Vagina (tissue), 2 donors: ENCODE data around the gene IVNS1ABP. TPM values are rescaled to one million over a fixed set of nuclear protein-coding genes. Genes with fewer than 3 reads are reported as not detected.
"Not testable (repeated sequence)": the region's sequence is repeated elsewhere in the genome, so short reads cannot be mapped to it uniquely, and the experiment has no call there.

Source experiments
- DNase-seq, 2 donors: peaks; one replicate each; pipeline ENCODE4 v3.0.0-alpha.2; 2017; ENCODE audit errors: extremely low spot score in 2 of 2
- H3K27ac ChIP-seq: fragments of 200-600 bp; sonication (generic); one replicate; pipeline ENCODE4 v1.5.1; 2019
- H3K27me3 ChIP-seq: fragments of 200-600 bp; sonication (generic); one replicate; pipeline ENCODE4 v1.5.1; 2019
- H3K36me3 ChIP-seq, 2 donors: fragments of 200-600 bp; sonication (generic); one replicate each; pipeline ENCODE4 v1.5.1; 2017 to 2019
- H3K4me1 ChIP-seq: fragments of 200-600 bp; sonication (generic); one replicate; pipeline ENCODE4 v1.5.1; 2019
- H3K4me3 ChIP-seq, 2 donors: fragments of 200-600 bp; sonication (generic); 1 replicate in 1 of 2; 2 replicates in 1 of 2; pipeline ENCODE4 v1.5.1; 2016 to 2019
- H3K9me3 ChIP-seq: fragments of 200-600 bp; sonication (generic); one replicate; pipeline ENCODE4 v1.5.1; 2019
- POLR2A ChIP-seq, 2 donors: fragments of 450-650 bp; IDR thresholded peaks; one replicate each; pipeline ENCODE4 v1.6.1; 2017; ENCODE audit warnings: antibody characterized with exemption in 2 of 2, mild to moderate bottlenecking in 2 of 2, moderate library complexity in 2 of 2
- POLR2AphosphoS5 ChIP-seq, 2 donors: sonication (generic); formaldehyde crosslinking; IDR thresholded peaks; one replicate each; pipeline ENCODE4 v1.9.0; 2017; ENCODE audit warnings: antibody characterized with exemption in 2 of 2, mild to moderate bottlenecking in 2 of 2, low read depth in 1 of 2; ENCODE audit not compliant: insufficient read depth in 1 of 2
- intact Hi-C: fragments of 100-400 bp; cut with DNase I; formaldehyde crosslinking; loops from one replicate; pipeline ENCODE4 v1.15.1; 2023
- total RNA-seq: library from RNA; depleted of rRNA; stranded (reverse); fragments of >200 nt; gene quantifications from one replicate; pipeline ENCODE4 v1.2.3, GENCODE V29; 2016
- TF ChIP-seq, protein P1 (sequence below), 3 experiments: fragments of 450-650 bp in 2 of 3; fragments of 200-600 bp in 1 of 3; sonication (generic) in 1 of 3; IDR thresholded peaks; one replicate each; pipeline ENCODE4 v1.5.1; 2017 to 2019; ENCODE audit warnings: antibody characterized with exemption in 3 of 3, mild to moderate bottlenecking in 2 of 3, moderate library complexity in 2 of 3

IVNS1ABP gene
- total RNA-seq, 1 donor from 2014 or later = 125 TPM

- Histone ChIP-seq H3K9me3 (no peaks in the 10 kb centered on the region), H3K4me1 (peaks cover 7% of the 10 kb centered on the region), H3K27me3 (no peaks in the 10 kb centered on the region), H3K36me3 (no peaks in the 10 kb centered on the region), H3K27ac (no peak overlapping the region), H3K4me3 (no peak overlapping the region)
- TF ChIP-seq, protein P1, sequence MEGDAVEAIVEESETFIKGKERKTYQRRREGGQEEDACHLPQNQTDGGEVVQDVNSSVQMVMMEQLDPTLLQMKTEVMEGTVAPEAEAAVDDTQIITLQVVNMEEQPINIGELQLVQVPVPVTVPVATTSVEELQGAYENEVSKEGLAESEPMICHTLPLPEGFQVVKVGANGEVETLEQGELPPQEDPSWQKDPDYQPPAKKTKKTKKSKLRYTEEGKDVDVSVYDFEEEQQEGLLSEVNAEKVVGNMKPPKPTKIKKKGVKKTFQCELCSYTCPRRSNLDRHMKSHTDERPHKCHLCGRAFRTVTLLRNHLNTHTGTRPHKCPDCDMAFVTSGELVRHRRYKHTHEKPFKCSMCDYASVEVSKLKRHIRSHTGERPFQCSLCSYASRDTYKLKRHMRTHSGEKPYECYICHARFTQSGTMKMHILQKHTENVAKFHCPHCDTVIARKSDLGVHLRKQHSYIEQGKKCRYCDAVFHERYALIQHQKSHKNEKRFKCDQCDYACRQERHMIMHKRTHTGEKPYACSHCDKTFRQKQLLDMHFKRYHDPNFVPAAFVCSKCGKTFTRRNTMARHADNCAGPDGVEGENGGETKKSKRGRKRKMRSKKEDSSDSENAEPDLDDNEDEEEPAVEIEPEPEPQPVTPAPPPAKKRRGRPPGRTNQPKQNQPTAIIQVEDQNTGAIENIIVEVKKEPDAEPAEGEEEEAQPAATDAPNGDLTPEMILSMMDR (IDR thresholded peaks at IDR 0.05) = no peak
- TF ChIP-seq POLR2AphosphoS5 (IDR thresholded peaks at IDR 0.05; ENCODE audit: insufficient read depth in 1 of 2, low read depth in 1 of 2) (no peak), POLR2A (IDR thresholded peaks at IDR 0.05) (no peak)
- no peak for DNase-seq
- intact Hi-C loops = no loop called here
Measured at GRCh38 chr1:185334182-185334581, 17.1 kb upstream of the IVNS1ABP start.

- no peak for DNase-seq
- TF ChIP-seq POLR2AphosphoS5 (IDR thresholded peaks at IDR 0.05; ENCODE audit: insufficient read depth in 1 of 2, low read depth in 1 of 2) (no peak), POLR2A (IDR thresholded peaks at IDR 0.05) (no peak)
- TF ChIP-seq, protein P1 (IDR thresholded peaks at IDR 0.05) = no peak
- intact Hi-C loops = no loop called here
- no peak overlapping the region for H3K4me3 ChIP-seq
- no peaks in the 10 kb centered on the region for H3K27me3 ChIP-seq
- no peaks in the 10 kb centered on the region for H3K4me1 ChIP-seq
- H3K27ac ChIP-seq = no peak overlapping the region
- H3K36me3 ChIP-seq = no peaks in the 10 kb centered on the region
- no peaks in the 10 kb centered on the region for H3K9me3 ChIP-seq
Measured at GRCh38 chr1:185328255-185328654, 11.2 kb upstream of the IVNS1ABP start.

DNA sequence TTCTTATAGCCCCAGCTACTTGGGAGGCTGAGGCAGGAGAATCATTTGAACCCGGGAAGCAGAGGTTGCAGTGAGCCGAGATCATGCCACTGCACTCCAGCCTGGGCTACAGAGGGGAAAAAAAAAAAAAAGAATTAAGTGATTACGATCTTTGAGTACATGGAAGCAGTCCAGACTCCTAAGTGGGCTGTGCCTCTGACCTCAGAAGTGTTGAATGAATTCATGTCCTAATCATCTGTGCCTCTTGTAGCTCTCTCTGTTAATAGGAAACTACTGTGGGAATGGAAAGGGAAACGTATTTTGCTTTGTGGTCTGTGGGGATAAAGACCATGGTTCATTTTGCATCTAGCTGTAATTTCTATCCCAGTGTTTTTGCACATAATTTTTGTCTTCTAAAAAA lies 8.4 kb upstream of the IVNS1ABP start:
- no peak overlapping the region for H3K4me3 ChIP-seq
- H3K9me3 ChIP-seq = no peaks in the 10 kb centered on the region
- H3K4me1 ChIP-seq = no peaks in the 10 kb centered on the region
- TF ChIP-seq POLR2A (IDR thresholded peaks at IDR 0.05) (no peak), POLR2AphosphoS5 (IDR thresholded peaks at IDR 0.05; ENCODE audit: insufficient read depth in 1 of 2, low read depth in 1 of 2) (no peak)
- TF ChIP-seq, protein P1 (IDR thresholded peaks at IDR 0.05) = no peak
- DNase-seq = no peak
- H3K36me3 ChIP-seq = no peaks in the 10 kb centered on the region
- intact Hi-C loops = no loop called here
- no peaks in the 10 kb centered on the region for H3K27me3 ChIP-seq
- H3K27ac ChIP-seq = no peak overlapping the region

- Histone ChIP-seq H3K36me3 (no peaks in the 10 kb centered on the region), H3K4me3 (no peak overlapping the region), H3K27me3 (no peaks in the 10 kb centered on the region), H3K4me1 (peaks cover under 1% of the 10 kb centered on the region), H3K9me3 (no peaks in the 10 kb centered on the region), H3K27ac (no peak overlapping the region)
- intact Hi-C loops = no loop called here
- no peak for DNase-seq
- TF ChIP-seq POLR2AphosphoS5 (IDR thresholded peaks at IDR 0.05; ENCODE audit: insufficient read depth in 1 of 2, low read depth in 1 of 2) (no peak), POLR2A (IDR thresholded peaks at IDR 0.05) (no peak)
- TF ChIP-seq, protein P1 (IDR thresholded peaks at IDR 0.05) = no peak
Measured at GRCh38 chr1:185324118-185324517, 7.1 kb upstream of the IVNS1ABP start.

DNA sequence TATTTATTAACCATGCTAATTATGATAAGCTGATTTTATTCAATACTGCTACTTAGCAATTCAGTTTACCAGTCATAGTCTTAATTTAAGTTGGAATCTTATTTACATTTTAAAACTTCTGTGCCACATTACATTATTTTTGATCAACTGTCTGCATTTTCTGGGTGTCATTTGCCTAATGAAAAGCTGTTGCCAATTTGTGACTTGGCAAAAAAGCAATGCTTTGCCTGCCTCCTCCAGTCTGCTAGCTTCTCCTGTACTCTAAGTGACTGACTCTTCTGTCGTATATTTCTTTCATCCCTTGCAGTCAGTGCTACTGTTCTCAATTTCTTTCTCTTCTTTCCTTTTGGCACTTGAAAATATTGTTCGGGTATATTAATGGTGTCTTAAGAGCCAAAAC lies 5.6 kb upstream of the IVNS1ABP start:
- Histone ChIP-seq H3K4me1 (peaks cover 15% of the 10 kb centered on the region), H3K27me3 (no peaks in the 10 kb centered on the region), H3K27ac (no peak overlapping the region), H3K36me3 (no peaks in the 10 kb centered on the region), H3K4me3 (no peak overlapping the region), H3K9me3 (no peaks in the 10 kb centered on the region)
- intact Hi-C loops = no loop called here
- TF ChIP-seq POLR2AphosphoS5 (IDR thresholded peaks at IDR 0.05; ENCODE audit: insufficient read depth in 1 of 2, low read depth in 1 of 2) = no peak
- TF ChIP-seq, protein P1 (IDR thresholded peaks at IDR 0.05) = no peak
- TF ChIP-seq POLR2A (IDR thresholded peaks at IDR 0.05) = no peak
- no peak for DNase-seq

DNA sequence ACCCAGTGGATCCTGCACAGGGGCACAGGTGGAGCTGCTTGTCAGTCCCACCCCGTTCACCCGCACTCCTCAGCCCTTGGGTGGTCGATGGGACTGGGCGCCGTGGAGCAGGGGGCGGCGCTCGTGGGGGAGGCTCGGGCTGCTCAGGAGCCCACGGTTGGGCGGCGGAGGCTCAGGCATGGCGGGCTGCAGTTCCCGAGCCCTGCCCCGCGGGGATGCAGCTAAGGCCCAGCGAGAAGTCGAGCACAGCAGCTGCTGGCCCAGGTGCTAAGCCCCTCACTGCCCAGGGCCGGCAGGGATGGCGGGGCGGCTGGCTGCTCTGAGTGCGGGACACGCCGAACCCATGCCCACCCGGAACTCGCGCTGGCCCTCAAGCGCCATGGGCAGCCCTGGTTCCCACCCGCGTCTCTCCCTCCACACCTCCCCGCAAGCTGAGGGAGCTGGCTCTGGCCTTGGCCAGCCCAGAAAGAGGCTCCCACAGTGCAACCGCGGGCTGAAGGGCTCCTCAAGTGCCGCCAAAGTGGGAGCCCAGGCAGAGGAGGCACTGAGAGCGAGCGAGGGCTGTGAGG lies 4.7 kb upstream of the IVNS1ABP start:
- H3K9me3 ChIP-seq, intact Hi-C loops, H3K27ac ChIP-seq, H3K4me3 ChIP-seq, H3K27me3 ChIP-seq, DNase-seq, H3K36me3 ChIP-seq: not testable (repeated sequence)
- peaks cover 15% of the 10 kb centered on the region for H3K4me1 ChIP-seq

DNA sequence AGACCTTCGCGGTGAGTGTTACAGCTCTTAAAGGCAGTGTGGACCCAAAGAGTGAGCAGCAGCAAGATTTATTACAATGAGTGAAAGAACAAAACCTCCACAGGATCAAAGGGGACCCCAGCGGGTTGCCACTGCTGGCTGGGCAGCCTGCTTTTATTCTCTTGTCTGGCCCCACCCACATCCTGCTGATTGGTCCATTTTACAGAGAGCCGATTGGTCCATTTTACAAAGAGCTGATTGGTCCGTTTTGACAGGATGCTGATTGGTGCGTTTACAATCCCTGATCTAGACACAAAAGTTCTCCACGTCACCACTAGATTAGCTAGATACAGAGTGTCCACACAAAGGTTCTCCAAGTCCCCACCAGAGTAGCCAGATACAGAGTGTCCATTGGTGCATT lies 4.1 kb upstream of the IVNS1ABP start:
- H3K27me3 ChIP-seq, H3K9me3 ChIP-seq, H3K4me3 ChIP-seq, H3K27ac ChIP-seq, H3K36me3 ChIP-seq, intact Hi-C loops, DNase-seq: not testable (repeated sequence)
- peaks cover 15% of the 10 kb centered on the region for H3K4me1 ChIP-seq
